ENCODE results near the gene ALPK3. TPM values are rescaled to one million over a fixed set of nuclear protein-coding genes. Genes with fewer than 3 reads are reported as not detected.

Gene ALPK3
- total RNA-seq, 4 donors from 2014 or later = 0.42 to 1.4 (median 0.46) TPM

- no peak for DNase-seq (ENCODE audit: low spot score in 2 of 2)
- WGBS, 2 donors = 89 to 90% methylated on average over 9 to 14 of the region's 14 CpGs
- H3K4me3 ChIP-seq (ENCODE audit: low read depth, poor library complexity, severe bottlenecking) = no peak overlapping the region
- intact Hi-C loops (cut with DNase I; ENCODE audit: low total_unique reads) = no loop called here
- TF ChIP-seq CTCF (IDR thresholded peaks at IDR 0.05) (no peak), POLR2A (IDR thresholded peaks at IDR 0.05) (no peak)
Measured at GRCh38 chr15:84886211-84886983, 69.2 kb downstream of the ALPK3 start.

GRCh38 chr15:84886984-84887299 is 69.8 kb downstream of the ALPK3 start:
- TF ChIP-seq POLR2A (IDR thresholded peaks at IDR 0.05) (no peak), CTCF (IDR thresholded peaks at IDR 0.05) (no peak)

DNA sequence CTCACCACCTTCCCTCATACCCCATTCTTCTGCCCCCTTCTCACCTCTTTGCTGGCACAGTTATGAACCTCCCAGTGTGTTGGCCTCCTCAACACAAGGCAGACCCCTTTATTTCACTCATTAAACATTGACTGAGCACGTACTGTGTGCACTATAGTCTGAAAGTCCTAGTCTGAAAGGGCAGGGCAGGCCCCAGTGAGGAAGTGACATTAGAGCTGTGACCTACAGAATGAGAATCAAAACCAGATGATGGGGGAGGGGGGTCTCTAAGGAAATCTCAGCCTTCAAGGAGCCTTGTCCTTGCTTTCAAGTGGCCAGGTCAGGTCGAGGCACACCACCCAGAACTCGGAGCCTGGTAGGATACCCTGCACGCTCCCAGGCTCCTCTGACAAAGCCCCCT is 70.8 kb downstream of the ALPK3 start:
- DNase-seq (ENCODE audit: low spot score in 2 of 2) = no peak
- 77 to 85% methylated on average over 4 of the region's 4 CpGs for WGBS, 2 donors
- TF ChIP-seq CTCF (IDR thresholded peaks at IDR 0.05) (no peak), POLR2A (IDR thresholded peaks at IDR 0.05) (no peak)
- H3K4me3 ChIP-seq (ENCODE audit: low read depth, poor library complexity, severe bottlenecking) = no peak overlapping the region
- intact Hi-C loops (cut with DNase I; ENCODE audit: low total_unique reads) = no loop called here

More at GRCh38 chr15:84886984-84887299, 69.8 kb downstream of the ALPK3 start:
- no peak overlapping the region for H3K4me3 ChIP-seq (ENCODE audit: low read depth, poor library complexity, severe bottlenecking)
- intact Hi-C loops (cut with DNase I; ENCODE audit: low total_unique reads) = no loop called here
- WGBS, 2 donors = 71 to 93% methylated on average over 1 of the region's 1 CpG
- no peak for DNase-seq (ENCODE audit: low spot score in 2 of 2)

DNA sequence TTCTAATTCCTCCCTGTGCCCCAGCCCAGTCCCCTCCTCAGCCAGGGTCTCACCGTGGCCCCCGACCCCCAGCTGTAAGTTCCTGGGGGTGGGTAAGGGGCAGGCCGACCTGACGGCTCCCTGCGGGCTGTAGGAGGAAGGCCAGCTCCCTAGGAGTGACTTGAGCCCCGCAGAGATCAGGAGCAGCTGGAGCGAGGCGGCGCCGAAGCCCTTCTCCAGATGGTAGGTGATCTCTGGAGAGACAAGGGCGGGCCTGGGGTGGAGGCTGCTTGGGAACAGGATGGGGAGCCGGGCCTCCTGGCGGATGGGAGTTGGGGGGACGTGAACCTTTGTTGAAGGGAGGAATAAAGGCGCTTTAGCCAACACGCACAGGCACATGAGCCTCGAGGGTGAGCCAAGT is 71.5 kb downstream of the ALPK3 start:
- intact Hi-C loops (cut with DNase I; ENCODE audit: low total_unique reads) = no loop called here
- no peak for DNase-seq (ENCODE audit: low spot score in 2 of 2)
- 77 to 86% methylated on average over 17 of the region's 17 CpGs for WGBS, 2 donors

DNA sequence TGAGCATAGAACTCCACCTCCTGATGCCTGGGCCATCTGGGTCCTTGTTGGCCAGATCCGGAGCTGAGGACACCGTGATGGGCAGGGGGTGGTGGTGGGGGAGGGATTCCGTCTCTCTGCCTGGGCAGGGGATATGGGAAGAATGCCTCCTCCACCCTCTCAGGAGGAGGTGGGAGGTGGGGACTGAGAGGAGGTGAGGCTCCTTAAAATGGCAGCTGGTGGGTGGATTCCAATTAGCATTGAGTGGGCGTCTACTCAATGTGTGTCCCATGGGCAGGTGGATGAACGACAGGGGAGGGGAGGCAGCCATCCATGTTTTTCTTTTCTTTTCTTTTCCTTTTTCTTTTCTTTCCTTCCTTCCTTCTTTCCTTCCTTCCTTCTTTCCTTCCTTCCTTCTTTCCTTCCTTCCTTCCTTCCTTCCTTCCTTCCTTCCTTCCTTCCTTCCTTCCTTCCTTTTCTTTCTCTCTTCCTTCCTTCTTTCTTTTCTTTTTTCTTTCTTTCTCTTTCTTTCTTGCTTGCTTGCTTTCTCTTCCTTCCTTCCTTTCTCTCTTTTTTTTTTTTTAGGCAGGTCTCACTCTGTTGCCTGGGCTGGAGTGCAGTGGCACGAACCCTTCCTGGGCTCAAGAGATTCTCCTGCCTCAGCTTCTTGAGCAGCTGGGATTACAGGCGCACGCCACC is 72.3 kb downstream of the ALPK3 start:
- WGBS, 2 donors = 82 to 88% methylated on average over 8 of the region's 8 CpGs
- intact Hi-C loops (cut with DNase I; ENCODE audit: low total_unique reads) = no loop called here
- DNase-seq (ENCODE audit: low spot score in 2 of 2) = no peak
- H3K4me3 ChIP-seq (ENCODE audit: low read depth, poor library complexity, severe bottlenecking) = no peak overlapping the region
- no peak for TF ChIP-seq CTCF (IDR thresholded peaks at IDR 0.05)
- no peak for TF ChIP-seq POLR2A (IDR thresholded peaks at IDR 0.05)

More for the DNA sequence above, 71.5 kb downstream of the ALPK3 start:
- H3K4me3 ChIP-seq (ENCODE audit: low read depth, poor library complexity, severe bottlenecking) = no peak overlapping the region
- no peak for TF ChIP-seq CTCF (IDR thresholded peaks at IDR 0.05)
- TF ChIP-seq POLR2A (IDR thresholded peaks at IDR 0.05) = no peak

Data from lower leg skin (tissue), 4 donors.